ENCODE measurements around the gene MYH7B. TPM values are rescaled to one million over a fixed set of nuclear protein-coding genes. Genes with fewer than 3 reads are reported as not detected.

The MYH7B gene
- total and polyA plus RNA-seq, 2 donors (not counting 3 experiments of a cell fraction or from before 2014, with no cell fraction given) = 0.03 TPM; not detected in 1

DNA sequence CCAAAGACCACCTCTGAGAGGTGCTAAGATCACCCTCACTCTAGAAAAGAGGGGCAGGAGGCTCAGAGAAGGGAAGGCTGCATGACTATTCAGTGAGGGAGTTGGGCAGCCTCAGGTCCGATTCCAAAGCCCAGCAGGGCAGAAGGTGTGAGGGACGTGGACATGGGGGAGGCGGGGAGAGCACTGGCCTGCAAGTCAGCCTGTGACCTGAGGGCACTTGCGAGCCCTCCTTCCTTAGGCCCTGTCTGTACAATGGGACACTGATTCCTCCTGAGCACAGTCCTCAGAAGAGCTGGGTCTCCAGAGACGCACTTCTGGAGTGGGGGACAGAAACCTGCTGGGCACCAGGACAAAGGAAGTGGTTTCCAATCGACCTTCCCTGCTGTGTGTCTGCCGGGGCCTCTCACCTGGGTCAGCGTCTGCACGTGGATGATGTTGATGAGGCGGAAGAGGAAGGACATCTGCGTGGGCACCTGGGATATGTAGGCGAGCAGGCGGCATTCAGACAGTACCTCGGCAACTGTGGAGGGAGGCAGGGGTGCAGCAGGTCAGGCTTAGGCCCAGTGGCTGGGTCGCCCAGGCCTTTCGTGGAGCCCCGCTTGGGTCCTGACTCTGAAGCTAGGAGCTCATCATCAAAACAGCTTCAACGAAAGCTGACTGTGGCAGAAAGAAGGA, 48.5 kb downstream of the MYH7B start:
- BruUV-seq (replicated peaks) = no TSS peak
- H3K9me1 ChIP-seq (replicated peaks; ENCODE audit: control insufficient read depth, extremely low read depth, insufficient read depth, low read length) = no peaks in the 10 kb centered on the region
- FAIRE-seq (no peak), DNase-seq (ENCODE audit: low read depth, low spot score) (no peak)
- no peak overlapping the region for H3K4me3 ChIP-seq (replicated peaks in 1 of 3; ENCODE audit: insufficient read depth in 1 of 3, low read depth in 1 of 3, low read length in 3 of 3)
- H3K27me3 ChIP-seq (ENCODE audit: control insufficient read depth in 2 of 2, insufficient read depth in 2 of 2, low read length in 2 of 2) = no peaks in the 10 kb centered on the region
- POLR2A ChIA-PET = no interaction called here
- CTCF ChIA-PET = no interaction called here
- no peak overlapping the region for H3K27ac ChIP-seq (ENCODE audit: insufficient read depth, low read depth, low read length)
- no peak overlapping the region for H2AFZ ChIP-seq (ENCODE audit: low read depth, low read length)
- H3K4me2 ChIP-seq (ENCODE audit: insufficient read depth, low read length) = no peak overlapping the region
- intact Hi-C loops (cut with micrococcal nuclease) (no loop called here), dilution Hi-C loops (cut with MboI; ENCODE audit: extremely low pct_ligation_motif_present, low sequenced_read_pairs) (no loop called here)
- no peaks in the 10 kb centered on the region for H3K9me3 ChIP-seq (replicated peaks; ENCODE audit: control insufficient read depth, insufficient read depth, low read length)
- H3K9ac ChIP-seq (replicated peaks; ENCODE audit: extremely low read depth, insufficient read depth, low read length) = no peak overlapping the region
- no peaks in the 10 kb centered on the region for H3K79me2 ChIP-seq (ENCODE audit: control insufficient read depth, insufficient read depth, low read length)
- H3K36me3 ChIP-seq (ENCODE audit: control insufficient read depth in 2 of 2, extremely low read depth in 1 of 2, insufficient read depth in 2 of 2, low read length in 2 of 2) = peaks cover 22 to 88% of the 10 kb centered on the region in 2 experiments
- H3K4me1 ChIP-seq (ENCODE audit: control insufficient read depth, extremely low read depth, insufficient read depth, low read length) = no peaks in the 10 kb centered on the region
- no peak for TF ChIP-seq JUN (IDR thresholded peaks at IDR 0.05; ENCODE audit: borderline replicate concordance, insufficient read depth, insufficient read length, low read depth)
- no peak for TF ChIP-seq GATA2 (IDR thresholded peaks at IDR 0.05; ENCODE audit: insufficient read depth, insufficient read length, low read depth, low read length)
- no peak for TF ChIP-seq MYC (IDR thresholded peaks at IDR 0.05; ENCODE audit: low read depth, low read length)
- no peak for TF ChIP-seq EZH2 (IDR thresholded peaks at IDR 0.05; ENCODE audit: borderline replicate concordance, low read depth, low read length, severe bottlenecking)
- TF ChIP-seq, protein P1, sequence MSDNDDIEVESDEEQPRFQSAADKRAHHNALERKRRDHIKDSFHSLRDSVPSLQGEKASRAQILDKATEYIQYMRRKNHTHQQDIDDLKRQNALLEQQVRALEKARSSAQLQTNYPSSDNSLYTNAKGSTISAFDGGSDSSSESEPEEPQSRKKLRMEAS (IDR thresholded peaks at IDR 0.05; ENCODE audit: insufficient read depth, insufficient read length) = no peak
- TF ChIP-seq FOS (IDR thresholded peaks at IDR 0.05; ENCODE audit: borderline replicate concordance, insufficient read depth, low read length) = no peak
- TF ChIP-seq POLR2AphosphoS5 (IDR thresholded peaks at IDR 0.05; ENCODE audit: insufficient read depth, low read depth, low read length) = no peak
- no peak for TF ChIP-seq POLR2A (IDR thresholded peaks at IDR 0.05; ENCODE audit: low read depth, low read length)
- TF ChIP-seq, protein P2, sequence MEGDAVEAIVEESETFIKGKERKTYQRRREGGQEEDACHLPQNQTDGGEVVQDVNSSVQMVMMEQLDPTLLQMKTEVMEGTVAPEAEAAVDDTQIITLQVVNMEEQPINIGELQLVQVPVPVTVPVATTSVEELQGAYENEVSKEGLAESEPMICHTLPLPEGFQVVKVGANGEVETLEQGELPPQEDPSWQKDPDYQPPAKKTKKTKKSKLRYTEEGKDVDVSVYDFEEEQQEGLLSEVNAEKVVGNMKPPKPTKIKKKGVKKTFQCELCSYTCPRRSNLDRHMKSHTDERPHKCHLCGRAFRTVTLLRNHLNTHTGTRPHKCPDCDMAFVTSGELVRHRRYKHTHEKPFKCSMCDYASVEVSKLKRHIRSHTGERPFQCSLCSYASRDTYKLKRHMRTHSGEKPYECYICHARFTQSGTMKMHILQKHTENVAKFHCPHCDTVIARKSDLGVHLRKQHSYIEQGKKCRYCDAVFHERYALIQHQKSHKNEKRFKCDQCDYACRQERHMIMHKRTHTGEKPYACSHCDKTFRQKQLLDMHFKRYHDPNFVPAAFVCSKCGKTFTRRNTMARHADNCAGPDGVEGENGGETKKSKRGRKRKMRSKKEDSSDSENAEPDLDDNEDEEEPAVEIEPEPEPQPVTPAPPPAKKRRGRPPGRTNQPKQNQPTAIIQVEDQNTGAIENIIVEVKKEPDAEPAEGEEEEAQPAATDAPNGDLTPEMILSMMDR (IDR thresholded peaks at IDR 0.05; ENCODE audit: extremely low read depth in 1 of 2, insufficient read depth in 1 of 2, low read depth in 1 of 2, low read length in 2 of 2) = no peak
- H4K20me1 ChIP-seq (replicated peaks; ENCODE audit: control insufficient read depth, extremely low read depth, insufficient read depth, low read length) = no peaks in the 10 kb centered on the region
